Stomach (tissue), 4 donors: ENCODE measurements around the gene ADGRD1.

Experiments used
- EP300 ChIP-seq: sonication (generic); formaldehyde crosslinking; IDR thresholded peaks from one replicate; pipeline ENCODE4 v1.6.1; 2017; ENCODE audit warnings: antibody characterized with exemption
- POLR2A ChIP-seq, 4 donors: fragments of 450-650 bp; IDR thresholded peaks; one replicate each; pipeline ENCODE4 v1.6.1; 2016; ENCODE audit warnings: antibody characterized with exemption in 4 of 4, control low read depth in 2 of 4, mild to moderate bottlenecking in 1 of 4, moderate library complexity in 1 of 4
- POLR2AphosphoS5 ChIP-seq, 3 donors: sonication (generic); formaldehyde crosslinking; IDR thresholded peaks; one replicate each; pipeline ENCODE4 v1.6.1; 2016; ENCODE audit warnings: antibody characterized with exemption in 3 of 3

- TF ChIP-seq EP300: no peak
- no peak for TF ChIP-seq POLR2AphosphoS5 (IDR thresholded peaks at IDR 0.05)
- no peak for TF ChIP-seq POLR2A (IDR thresholded peaks at IDR 0.05)
These were observed 233.9 kb downstream of the ADGRD1 start for GRCh38 chr12:131187602-131188001.
